Putamen (tissue), 1 donor: ENCODE data around the gene AS3MT.
"Not testable (repeated sequence)": the region's sequence is repeated elsewhere in the genome, so short reads cannot be mapped to it uniquely, and the experiment has no call there.

Source experiments
- DNase-seq: peaks from one replicate; pipeline ENCODE4 v3.0.0-alpha.2; 2016; ENCODE audit warnings: low spot score

AS3MT gene

GRCh38 chr10:102869258-102870198 lies at the start of gene AS3MT:
Gene AS3MT (plus strand): TSS chr10:102869470. CDS start chr10:102869593, 123 bp downstream.
- DNase-seq, result no peak

- not testable (repeated sequence) for DNase-seq
These were observed 49.3 kb upstream of the AS3MT start for GRCh38 chr10:102820008-102820407.

GRCh38 chr10:102822222-102822621 lies 47.0 kb upstream of the AS3MT start:
- no peak for DNase-seq

- DNase-seq, result no peak
These were observed 44.6 kb upstream of the AS3MT start for GRCh38 chr10:102824664-102825063.

- DNase-seq, result no peak
These were observed 43.0 kb upstream of the AS3MT start for GRCh38 chr10:102826148-102826796.

- no peak for DNase-seq
These were observed 41.7 kb upstream of the AS3MT start for GRCh38 chr10:102827597-102827975.

GRCh38 chr10:102831322-102832071 lies 37.8 kb upstream of the AS3MT start:
- DNase-seq, result no peak

- no peak for DNase-seq
These were observed 37.0 kb upstream of the AS3MT start for GRCh38 chr10:102832248-102832647.

- no peak for DNase-seq
These were observed 36.3 kb upstream of the AS3MT start for GRCh38 chr10:102832987-102833386.

GRCh38 chr10:102834143-102834542 lies 35.1 kb upstream of the AS3MT start:
- DNase-seq, result no peak

GRCh38 chr10:102835007-102835482 lies 34.2 kb upstream of the AS3MT start:
- DNase-seq, result peak; percentile 54

- no peak for DNase-seq
These were observed 32.0 kb upstream of the AS3MT start, which contains the start of gene CYP17A1 for GRCh38 chr10:102837230-102837721. Gene CYP17A1 (minus strand): TSS chr10:102837413. CDS start chr10:102837361, 52 bp downstream.

GRCh38 chr10:102838276-102838927 lies 30.9 kb upstream of the AS3MT start:
- not testable (repeated sequence) for DNase-seq

GRCh38 chr10:102841827-102842345 lies 27.4 kb upstream of the AS3MT start:
- no peak for DNase-seq

GRCh38 chr10:102843139-102843538 lies 26.1 kb upstream of the AS3MT start:
- DNase-seq, result not testable (repeated sequence)

GRCh38 chr10:102844190-102844776 lies 25.0 kb upstream of the AS3MT start:
- not testable (repeated sequence) for DNase-seq

- no peak for DNase-seq
These were observed 23.8 kb upstream of the AS3MT start for GRCh38 chr10:102845352-102845902.

- no peak for DNase-seq
These were observed 19.2 kb upstream of the AS3MT start for GRCh38 chr10:102850025-102850518.

- DNase-seq, result not testable (repeated sequence)
These were observed 16.0 kb upstream of the AS3MT start for GRCh38 chr10:102853237-102853636.
